HCT116 (cell line): Measurements from ENCODE around the gene FRY. TPM values are rescaled to one million over a fixed set of nuclear protein-coding genes. Genes with fewer than 3 reads are reported as not detected.

Experiments used
- ATAC-seq: fragments of 200-7000 bp; cut with Tn5 transposase; 2 replicates; pipeline ENCODE4 v1.9.1; 2020; ENCODE audit warnings: mild to moderate bottlenecking, moderate library complexity
- BruUV-seq: library from RNA; stranded (reverse); fragments of 400-500 nt; replicated peaks from 2 replicates; lab custom pipeline; 2021; lab: Mats Ljungman, UMichigan
- CTCF ChIA-PET: fragments of 300-600 bp; sonication (Branson Sonifier 250); formaldehyde crosslinking; loops from one replicate; lab custom pipeline; 2021; ENCODE audit warnings: antibody characterized with exemption; lab: Charles Lee
- POLR2A ChIA-PET: fragments of 300-600, 350-600 bp; sonication (Branson Sonifier 250); formaldehyde crosslinking; loops from one replicate; lab custom pipeline; 2021; ENCODE audit warnings: antibody characterized with exemption; lab: Charles Lee
- RAD21 ChIA-PET, 2 experiments: fragments of 300-600 bp; sonication (Branson Sonifier 250); formaldehyde crosslinking; loops; one replicate each; lab custom pipeline; 2023; ENCODE audit warnings: low total read pairs in 2 of 2; ENCODE audit not compliant: uncharacterized antibody in 2 of 2, unreplicated experiment in 2 of 2, low non-redundant PET in 1 of 2; lab: Charles Lee
- DNase-seq: peaks from one replicate; pipeline ENCODE4 v3.0.0-alpha.2; 2010; ENCODE audit warnings: low read depth, low spot score
- H2AFZ ChIP-seq: fragments of 200-600 bp; shearing (Covaris generic), sonication (generic); 2 replicates; pipeline ENCODE4 v1.6.1; 2017; ENCODE audit warnings: low read depth, mixed run types, mixed read lengths, antibody characterized with exemption, low read length; ENCODE audit not compliant: poor library complexity, severe bottlenecking
- H3K27ac ChIP-seq: 2 replicates; pipeline ENCODE4 v1.5.1; 2012; ENCODE audit warnings: low read depth, low read length
- H3K27me3 ChIP-seq: fragments of 200-600 bp; sonication (generic); 2 replicates; pipeline ENCODE4 v1.6.1; 2016; ENCODE audit warnings: mixed run types, low read length, mixed read lengths; ENCODE audit not compliant: insufficient read depth
- H3K36me3 ChIP-seq, 2 experiments: fragments of 200-500 bp in 1 of 2; fragments of 200-600 bp in 1 of 2; sonication (Bioruptor generic) in 1 of 2; sonication (generic) in 1 of 2; 2 replicates each; pipeline versions ENCODE4 v1.5.1 to v1.6.1; 2014 to 2016; ENCODE audit warnings: low read length in 2 of 2, inconsistent platforms in 1 of 2, mixed read lengths in 1 of 2, mixed run types in 1 of 2; ENCODE audit not compliant: insufficient read depth in 2 of 2, control insufficient read depth in 1 of 2
- H3K4me1 ChIP-seq, 2 experiments: fragments of 200-600 bp in 1 of 2; sonication (generic) in 1 of 2; 2 replicates each; pipeline versions ENCODE4 v1.5.1 to v1.6.1; 2012 to 2017; ENCODE audit warnings: low read length in 2 of 2, inconsistent platforms in 1 of 2, mild to moderate bottlenecking in 1 of 2, mixed read lengths in 1 of 2, mixed run types in 1 of 2, moderate library complexity in 1 of 2; ENCODE audit not compliant: insufficient read depth in 2 of 2, control insufficient read depth in 1 of 2
- H3K4me2 ChIP-seq: fragments of 200-600 bp; sonication (generic); 2 replicates; pipeline ENCODE4 v1.6.1; 2017; ENCODE audit warnings: mixed run types, low read length, mixed read lengths
- H3K4me3 ChIP-seq, 2 experiments: fragments of 200-600 bp in 1 of 2; sonication (generic) in 1 of 2; replicated peaks in 1 of 2; 2 replicates each; pipeline ENCODE4 v1.5.1; 2011 to 2016; ENCODE audit warnings: low read length in 2 of 2, control low read depth in 1 of 2, low read depth in 1 of 2, mild to moderate bottlenecking in 1 of 2, mixed read lengths in 1 of 2, mixed run types in 1 of 2
- H3K79me2 ChIP-seq: fragments of 200-600 bp; sonication (generic); 2 replicates; pipeline ENCODE4 v1.6.1; 2017; ENCODE audit warnings: mild to moderate bottlenecking, mixed run types, low read length, moderate library complexity, mixed read lengths; ENCODE audit not compliant: insufficient read depth
- H3K9ac ChIP-seq: fragments of 200-600 bp; sonication (generic); 2 replicates; pipeline ENCODE4 v1.6.1; 2016; ENCODE audit warnings: low read length, mixed read lengths
- H3K9me2 ChIP-seq: fragments of 200-600 bp; sonication (generic), shearing (Covaris generic); 2 replicates; pipeline ENCODE4 v1.6.1; 2017; ENCODE audit warnings: mixed run types, mild to moderate bottlenecking, moderate library complexity; ENCODE audit not compliant: insufficient read depth
- H3K9me3 ChIP-seq, 2 experiments: fragments of 200-500 bp in 1 of 2; fragments of 200-600 bp in 1 of 2; sonication (Bioruptor generic) in 1 of 2; sonication (generic) in 1 of 2; 2 replicates each; pipeline ENCODE4 v1.6.1; 2014 to 2017; ENCODE audit warnings: low read length in 2 of 2, mixed read lengths in 2 of 2, inconsistent platforms in 1 of 2, low read depth in 1 of 2, mild to moderate bottlenecking in 1 of 2, mixed run types in 1 of 2, moderate library complexity in 1 of 2; ENCODE audit not compliant: control insufficient read depth in 1 of 2, insufficient read depth in 1 of 2
- H4K20me1 ChIP-seq: fragments of 200-600 bp; sonication (generic), shearing (Covaris generic); 2 replicates; pipeline ENCODE4 v1.6.1; 2017; ENCODE audit warnings: mixed run types, mild to moderate bottlenecking, moderate library complexity; ENCODE audit not compliant: insufficient read depth
- CBX3 ChIP-seq: IDR thresholded peaks from 2 replicates; pipeline ENCODE4 v1.6.1; 2012; ENCODE audit warnings: low read depth
- EGR1 ChIP-seq: IDR thresholded peaks from 2 replicates; pipeline ENCODE4 v1.6.1; 2012; ENCODE audit warnings: low read depth
- ELF1 ChIP-seq: IDR thresholded peaks from 2 replicates; pipeline ENCODE4 v1.6.1; 2012; ENCODE audit warnings: low read depth, borderline replicate concordance
- FOSL1 ChIP-seq: IDR thresholded peaks from 2 replicates; pipeline ENCODE4 v1.6.1; 2012; ENCODE audit warnings: low read depth
- MAX ChIP-seq: IDR thresholded peaks from 2 replicates; pipeline ENCODE4 v1.6.1; 2012
- POLR2AphosphoS5 ChIP-seq: IDR thresholded peaks from 2 replicates; pipeline ENCODE4 v1.6.1; 2011; ENCODE audit warnings: mild to moderate bottlenecking, low read depth, low read length, moderate library complexity
- RAD21 ChIP-seq: IDR thresholded peaks from 2 replicates; pipeline ENCODE4 v1.6.1; 2012; ENCODE audit warnings: low read depth, mild to moderate bottlenecking
- REST ChIP-seq: IDR thresholded peaks from 2 replicates; pipeline ENCODE4 v1.6.1; 2012; ENCODE audit warnings: low read depth
- SIN3A ChIP-seq: IDR thresholded peaks from 2 replicates; pipeline ENCODE4 v1.6.1; 2012; ENCODE audit warnings: low read depth
- SP1 ChIP-seq: IDR thresholded peaks from 2 replicates; pipeline ENCODE4 v1.6.1; 2012; ENCODE audit warnings: low read depth
- TCF7L2 ChIP-seq: IDR thresholded peaks from 2 replicates; pipeline ENCODE4 v1.7.0; 2011; ENCODE audit warnings: borderline replicate concordance, inconsistent platforms; ENCODE audit not compliant: insufficient read depth, insufficient read length; ENCODE audit errors: extremely low read depth
- ZBTB33 ChIP-seq: IDR thresholded peaks from 2 replicates; pipeline ENCODE4 v1.6.1; 2011; ENCODE audit warnings: mild to moderate bottlenecking, low read length, moderate library complexity; ENCODE audit not compliant: insufficient replicate concordance; ENCODE audit errors: extremely low read depth
- ZNF274 ChIP-seq: fragments of 200-500 bp; sonication (Bioruptor generic); IDR thresholded peaks from 2 replicates; pipeline ENCODE4 v1.6.1; 2014; ENCODE audit warnings: mild to moderate bottlenecking, low read depth, low read length, inconsistent platforms
- intact Hi-C: fragments of 100-400 bp; cut with micrococcal nuclease; formaldehyde crosslinking; loops from 2 replicates; pipeline ENCODE4 v1.10.0; 2022
- total RNA-seq: library from RNA; stranded (reverse); gene quantifications from one replicate; pipeline ENCODE4 v1.2.1, GENCODE V29; 2021; ENCODE audit not compliant: unreplicated experiment

FRY gene
- total RNA-seq, 1 experiment from 2014 or later = 1.4 TPM

GRCh38 chr13:32141462-32141861 is 109.9 kb downstream of the FRY start:
- peaks cover 0 to 5% of the 10 kb centered on the region in 2 experiments; a peak in 1 of 4 replicates for H3K4me1 ChIP-seq
- TF ChIP-seq SP1 (no peak), ZNF274 (no peak), CBX3 (no peak), FOSL1 (no peak), MAX (no peak), TCF7L2 (no peak), EGR1 (no peak)
- ChIA-PET POLR2A (no interaction called here), RAD21 (no interaction called here), CTCF (no interaction called here)
- no peaks in the 10 kb centered on the region for H3K27me3 ChIP-seq
- DNase-seq (no peak), ATAC-seq (no peak)
- no peak overlapping the region for H3K9ac ChIP-seq
- no peak overlapping the region for H3K4me3 ChIP-seq
- no peaks in the 10 kb centered on the region for H4K20me1 ChIP-seq
- no peak overlapping the region for H3K4me2 ChIP-seq
- H3K9me3 ChIP-seq = no peaks in the 10 kb centered on the region
- BruUV-seq = no TSS peak
- no peaks in the 10 kb centered on the region for H3K36me3 ChIP-seq
- intact Hi-C loops = no loop called here
- H3K79me2 ChIP-seq = no peaks in the 10 kb centered on the region
- H3K27ac ChIP-seq = no peak overlapping the region
- no peak overlapping the region for H2AFZ ChIP-seq
- no peaks in the 10 kb centered on the region for H3K9me2 ChIP-seq

- Histone ChIP-seq H3K79me2 (no peaks in the 10 kb centered on the region), H3K36me3 (no peaks in the 10 kb centered on the region), H2AFZ (no peak overlapping the region), H3K9ac (no peak overlapping the region), H3K4me2 (no peak overlapping the region), H4K20me1 (no peaks in the 10 kb centered on the region), H3K27me3 (no peaks in the 10 kb centered on the region), H3K4me3 (no peak overlapping the region), H3K9me2 (no peaks in the 10 kb centered on the region), H3K4me1 (peaks cover 0 to 5% of the 10 kb centered on the region in 2 experiments; a peak in 1 of 4 replicates), H3K9me3 (no peaks in the 10 kb centered on the region), H3K27ac (no peak overlapping the region)
- CTCF ChIA-PET = no interaction called here
- RAD21 ChIA-PET = no interaction called here
- ATAC-seq = no peak
- no TSS peak for BruUV-seq
- DNase-seq = no peak
- POLR2A ChIA-PET = no interaction called here
- intact Hi-C loops = no loop called here
- TF ChIP-seq SIN3A (no peak), ZBTB33 (no peak), MAX (no peak), SP1 (no peak), ELF1 (no peak), POLR2AphosphoS5 (no peak), REST (no peak), RAD21 (no peak), FOSL1 (no peak), ZNF274 (no peak)
Observed at GRCh38 chr13:32142115-32142514, 110.5 kb downstream of the FRY start.
